NT2/D1 (cell line): ENCODE results near the gene CCDC40.

ENCODE experiments used
- DNase-seq: peaks from one replicate; pipeline ENCODE4 v3.0.0-alpha.2; 2011; ENCODE audit warnings: low read depth, low spot score
- H3K27me3 ChIP-seq: 2 replicates; pipeline ENCODE4 v1.6.0; 2011; ENCODE audit warnings: mild to moderate bottlenecking; ENCODE audit not compliant: insufficient read length, insufficient read depth
- H3K36me3 ChIP-seq: 2 replicates; pipeline ENCODE4 v1.6.1; 2011; ENCODE audit warnings: mild to moderate bottlenecking, low read length, mixed read lengths; ENCODE audit not compliant: insufficient read depth, insufficient read length
- H3K4me1 ChIP-seq: 2 replicates; pipeline ENCODE4 v1.5.1; 2011; ENCODE audit not compliant: insufficient read depth, insufficient read length
- H3K4me3 ChIP-seq: 2 replicates; pipeline ENCODE4 v1.5.1; 2011; ENCODE audit warnings: low read depth; ENCODE audit not compliant: insufficient read length
- H3K9ac ChIP-seq: 2 replicates; pipeline ENCODE4 v1.6.0; 2011; ENCODE audit warnings: low read depth; ENCODE audit not compliant: insufficient read length
- H3K9me3 ChIP-seq: 2 replicates; pipeline ENCODE4 v1.5.1; 2011; ENCODE audit warnings: mild to moderate bottlenecking, low read length; ENCODE audit not compliant: insufficient read depth
- SUZ12 ChIP-seq: IDR thresholded peaks from 2 replicates; pipeline ENCODE4 v1.6.1; 2011; ENCODE audit not compliant: insufficient read length, insufficient read depth; ENCODE audit errors: extremely low read depth
- YY1 ChIP-seq: IDR thresholded peaks from 2 replicates; pipeline ENCODE4 v1.6.1; 2011; ENCODE audit not compliant: insufficient read length, insufficient read depth
- ZNF274 ChIP-seq: IDR thresholded peaks from 2 replicates; pipeline ENCODE4 v1.6.1; 2011; ENCODE audit warnings: mild to moderate bottlenecking, low read depth, low read length

Gene CCDC40

GRCh38 chr17:80112471-80113032, 76.1 kb downstream of the CCDC40 start:
- H3K4me3 ChIP-seq: no peak overlapping the region
- no peaks in the 10 kb centered on the region for H3K27me3 ChIP-seq
- H3K9me3 ChIP-seq: 0 out of 2 replicates have a peak, but pooled peaks cover 11% of the 10 kb centered on the region
- H3K9ac ChIP-seq: peak overlapping the region; percentile 4
- TF ChIP-seq YY1 (no peak), ZNF274 (no peak), SUZ12 (no peak)
- no peak for DNase-seq
- H3K4me1 ChIP-seq: peaks cover 28% of the 10 kb centered on the region
- H3K36me3 ChIP-seq: peaks cover 48% of the 10 kb centered on the region

GRCh38 chr17:80113033-80113484, 76.6 kb downstream of the CCDC40 start:
- 0 out of 2 replicates have a peak, but pooled peaks cover 11% of the 10 kb centered on the region for H3K9me3 ChIP-seq
- peaks cover 47% of the 10 kb centered on the region for H3K36me3 ChIP-seq
- H3K4me3 ChIP-seq: no peak overlapping the region
- no peak for DNase-seq
- H3K9ac ChIP-seq: peak overlapping the region; percentile 11
- H3K27me3 ChIP-seq: no peaks in the 10 kb centered on the region
- TF ChIP-seq SUZ12 (no peak), YY1 (no peak)
- H3K4me1 ChIP-seq: peaks cover 28% of the 10 kb centered on the region

GRCh38 chr17:80114758-80115157, 78.3 kb downstream of the CCDC40 start:
- DNase-seq: no peak
- peaks cover 28% of the 10 kb centered on the region for H3K4me1 ChIP-seq
- H3K36me3 ChIP-seq: peaks cover 39% of the 10 kb centered on the region
- H3K9me3 ChIP-seq: 0 out of 2 replicates have a peak, but pooled peaks cover 11% of the 10 kb centered on the region
- no peak overlapping the region for H3K9ac ChIP-seq
- no peaks in the 10 kb centered on the region for H3K27me3 ChIP-seq
- no peak overlapping the region for H3K4me3 ChIP-seq
- TF ChIP-seq ZNF274: no peak
- TF ChIP-seq SUZ12: no peak
- no peak for TF ChIP-seq YY1

- no peak for DNase-seq
- H3K27me3 ChIP-seq: no peaks in the 10 kb centered on the region
- no peak overlapping the region for H3K4me3 ChIP-seq
- H3K9me3 ChIP-seq: 0 out of 2 replicates have a peak, but pooled peaks cover 11% of the 10 kb centered on the region
- no peak overlapping the region for H3K9ac ChIP-seq
- H3K4me1 ChIP-seq: peaks cover 26% of the 10 kb centered on the region
- no peak for TF ChIP-seq ZNF274
- peaks cover 35% of the 10 kb centered on the region for H3K36me3 ChIP-seq
Measured at GRCh38 chr17:80115159-80115558, 78.7 kb downstream of the CCDC40 start.

GRCh38 chr17:80116276-80116920, 80.0 kb downstream of the CCDC40 start:
- Histone ChIP-seq H3K4me1 (peaks cover 22% of the 10 kb centered on the region), H3K27me3 (no peaks in the 10 kb centered on the region), H3K9ac (no peak overlapping the region), H3K9me3 (0 out of 2 replicates have a peak, but pooled peaks cover 11% of the 10 kb centered on the region), H3K4me3 (no peak overlapping the region), H3K36me3 (peaks cover 29% of the 10 kb centered on the region)
- no peak for DNase-seq
- no peak for TF ChIP-seq SUZ12
- TF ChIP-seq YY1: no peak
- no peak for TF ChIP-seq ZNF274

GRCh38 chr17:80116921-80117380, 80.5 kb downstream of the CCDC40 start:
- Histone ChIP-seq H3K36me3 (peaks cover 29% of the 10 kb centered on the region), H3K27me3 (no peaks in the 10 kb centered on the region), H3K4me3 (no peak overlapping the region), H3K9me3 (0 out of 2 replicates have a peak, but pooled peaks cover 11% of the 10 kb centered on the region), H3K9ac (no peak overlapping the region), H3K4me1 (peaks cover 20% of the 10 kb centered on the region)
- no peak for DNase-seq
- TF ChIP-seq SUZ12: no peak
- no peak for TF ChIP-seq YY1
- TF ChIP-seq ZNF274: no peak
